Kidney glomerular epithelial cell (primary cell): ENCODE results near the gene SLC5A1.
"Not testable (repeated sequence)": the region's sequence is repeated elsewhere in the genome, so short reads cannot be mapped to it uniquely, and the experiment has no call there.

Experiments
- DNase-seq: peaks from one replicate; lab custom pipeline; 2025; lab: John Stamatoyannopoulos, UW

SLC5A1 gene

GRCh38 chr22:32088084-32088483, 45.0 kb downstream of the SLC5A1 start:
- DNase-seq = no peak

GRCh38 chr22:32097018-32097417, 54.0 kb downstream of the SLC5A1 start:
- DNase-seq = no peak

GRCh38 chr22:32097881-32098499, 54.9 kb downstream of the SLC5A1 start:
- no peak for DNase-seq

- DNase-seq = no peak
Observed at GRCh38 chr22:32100711-32101110, 57.6 kb downstream of the SLC5A1 start.

- no peak for DNase-seq
Observed at GRCh38 chr22:32103658-32104315, 60.7 kb downstream of the SLC5A1 start.

- DNase-seq = peak; percentile 23
Observed at GRCh38 chr22:32106930-32107329, 63.9 kb downstream of the SLC5A1 start.

GRCh38 chr22:32112380-32112779, 69.3 kb downstream of the SLC5A1 start:
- no peak for DNase-seq

GRCh38 chr22:32119568-32120235, 76.6 kb downstream of the SLC5A1 start:
- DNase-seq = no peak

GRCh38 chr22:32120603-32121002, 77.5 kb downstream of the SLC5A1 start:
- no peak for DNase-seq

- no peak for DNase-seq
Observed at GRCh38 chr22:32122899-32123298, 79.8 kb downstream of the SLC5A1 start.

- DNase-seq = no peak
Observed at GRCh38 chr22:32123657-32124056, 80.6 kb downstream of the SLC5A1 start.

- no peak for DNase-seq
Observed at GRCh38 chr22:32127904-32128303, 84.8 kb downstream of the SLC5A1 start.

- DNase-seq = no peak
Observed at GRCh38 chr22:32130464-32130863, 87.4 kb downstream of the SLC5A1 start.

GRCh38 chr22:32132126-32132525, 89.1 kb downstream of the SLC5A1 start:
- no peak for DNase-seq

GRCh38 chr22:32132783-32133182, 89.7 kb downstream of the SLC5A1 start:
- DNase-seq = no peak

GRCh38 chr22:32134796-32135195, 91.7 kb downstream of the SLC5A1 start:
- DNase-seq = not testable (repeated sequence)

GRCh38 chr22:32135958-32136357, 92.9 kb downstream of the SLC5A1 start:
- DNase-seq = peak; percentile 35

GRCh38 chr22:32136881-32137280, 93.8 kb downstream of the SLC5A1 start:
- not testable (repeated sequence) for DNase-seq

- not testable (repeated sequence) for DNase-seq
Observed at GRCh38 chr22:32137731-32138324, 94.8 kb downstream of the SLC5A1 start.

GRCh38 chr22:32138576-32138975, 95.5 kb downstream of the SLC5A1 start:
- DNase-seq = not testable (repeated sequence)

- DNase-seq = not testable (repeated sequence)
Observed at GRCh38 chr22:32140688-32141087, 97.6 kb downstream of the SLC5A1 start.

GRCh38 chr22:32142600-32142999, 99.5 kb downstream of the SLC5A1 start:
- DNase-seq = no peak
